H9 (cell line): ENCODE measurements around the gene KLHDC9. TPM values are rescaled to one million over a fixed set of nuclear protein-coding genes. Genes with fewer than 3 reads are reported as not detected.

ENCODE experiments used
- DNase-seq: peaks from one replicate; pipeline ENCODE4 v3.0.0-alpha.2; 2017
- H2AFZ ChIP-seq: one replicate; pipeline ENCODE4 v1.6.1; 2013; ENCODE audit warnings: mild to moderate bottlenecking, low read length, control low read depth, moderate library complexity
- H2AK5ac ChIP-seq: 2 replicates; pipeline ENCODE4 v1.6.1; 2013; ENCODE audit warnings: low read length, control low read depth, mixed read lengths; ENCODE audit not compliant: insufficient read length
- H2BK120ac ChIP-seq: one replicate; pipeline ENCODE4 v1.6.1; 2013; ENCODE audit warnings: low read depth, mild to moderate bottlenecking, low read length, control low read depth, inconsistent platforms; ENCODE audit not compliant: poor library complexity, severe bottlenecking
- H2BK12ac ChIP-seq: 2 replicates; pipeline ENCODE4 v1.6.1; 2013; ENCODE audit warnings: low read length, control low read depth, mixed read lengths, low read depth; ENCODE audit not compliant: insufficient read length
- H2BK15ac ChIP-seq: 2 replicates; pipeline ENCODE4 v1.6.1; 2013; ENCODE audit warnings: low read depth, low read length, control low read depth
- H2BK20ac ChIP-seq: one replicate; pipeline ENCODE4 v1.6.1; 2013; ENCODE audit warnings: low read depth, mild to moderate bottlenecking, low read length, control low read depth, inconsistent platforms; ENCODE audit not compliant: poor library complexity, severe bottlenecking
- H2BK5ac ChIP-seq: 2 replicates; pipeline ENCODE4 v1.6.1; 2013; ENCODE audit warnings: low read length, control low read depth, mixed read lengths; ENCODE audit not compliant: insufficient read length
- H3K14ac ChIP-seq: 2 replicates; pipeline ENCODE4 v1.6.1; 2013; ENCODE audit warnings: low read length, control low read depth; ENCODE audit not compliant: insufficient read depth
- H3K18ac ChIP-seq: 2 replicates; pipeline ENCODE4 v1.6.1; 2013; ENCODE audit warnings: low read depth, mild to moderate bottlenecking, mixed read lengths, low read length, control low read depth; ENCODE audit not compliant: insufficient read length
- H3K23ac ChIP-seq: 2 replicates; pipeline ENCODE4 v1.6.1; 2013; ENCODE audit warnings: low read length, control low read depth, mixed read lengths, low read depth; ENCODE audit not compliant: insufficient read length
- H3K23me2 ChIP-seq: 2 replicates; pipeline ENCODE4 v1.6.1; 2013; ENCODE audit warnings: low read depth, mild to moderate bottlenecking, mixed read lengths, low read length, control low read depth; ENCODE audit not compliant: insufficient read length, poor library complexity, severe bottlenecking
- H3K27ac ChIP-seq: 2 replicates; pipeline ENCODE4 v1.5.1; 2013; ENCODE audit warnings: low read length, control low read depth, mixed read lengths, low read depth; ENCODE audit not compliant: insufficient read length
- H3K27me3 ChIP-seq: 2 replicates; pipeline ENCODE4 v1.6.1; 2013; ENCODE audit warnings: low read length, control low read depth, inconsistent platforms; ENCODE audit not compliant: insufficient read depth
- H3K4ac ChIP-seq: 2 replicates; pipeline ENCODE4 v1.6.1; 2013; ENCODE audit warnings: low read depth, mild to moderate bottlenecking, control low read depth, inconsistent platforms, low read length, moderate library complexity
- H3K4me1 ChIP-seq: 2 replicates; pipeline ENCODE4 v1.6.1; 2013; ENCODE audit warnings: low read length, control low read depth, inconsistent platforms; ENCODE audit not compliant: insufficient read depth
- H3K4me2 ChIP-seq: 2 replicates; pipeline ENCODE4 v1.6.1; 2013; ENCODE audit warnings: low read length, control low read depth, mixed read lengths; ENCODE audit not compliant: insufficient read length, insufficient read depth
- H3K56ac ChIP-seq: 2 replicates; pipeline ENCODE4 v1.6.1; 2013; ENCODE audit warnings: low read depth, mild to moderate bottlenecking, mixed read lengths, low read length, control low read depth; ENCODE audit not compliant: insufficient read length
- H3K79me1 ChIP-seq: 2 replicates; pipeline ENCODE4 v1.6.1; 2013; ENCODE audit warnings: low read depth, mild to moderate bottlenecking, moderate library complexity, low read length, control low read depth, inconsistent platforms; ENCODE audit not compliant: insufficient read depth, poor library complexity, severe bottlenecking
- H3K79me2 ChIP-seq: 2 replicates; pipeline ENCODE4 v1.6.1; 2013; ENCODE audit warnings: low read length, control low read depth, inconsistent platforms; ENCODE audit not compliant: insufficient read depth
- H3K9ac ChIP-seq: 2 replicates; pipeline ENCODE4 v1.6.1; 2013; ENCODE audit warnings: low read length, control low read depth, mixed read lengths; ENCODE audit not compliant: insufficient read length; ENCODE audit errors: extremely low read depth
- H3K9me3 ChIP-seq: one replicate; pipeline ENCODE4 v1.6.1; 2013; ENCODE audit warnings: low read depth, low read length, inconsistent platforms; ENCODE audit not compliant: control insufficient read depth
- H3T11ph ChIP-seq: one replicate; pipeline ENCODE4 v1.6.1; 2013; ENCODE audit warnings: mild to moderate bottlenecking, low read length, control low read depth, inconsistent platforms
- H4K20me1 ChIP-seq: one replicate; pipeline ENCODE4 v1.6.1; 2013; ENCODE audit not compliant: control insufficient read depth, insufficient read length, insufficient read depth
- H4K5ac ChIP-seq: 2 replicates; pipeline ENCODE4 v1.6.1; 2013; ENCODE audit warnings: low read depth, mild to moderate bottlenecking, mixed read lengths, low read length, control low read depth; ENCODE audit not compliant: insufficient read length
- H4K8ac ChIP-seq: replicated peaks from 2 replicates; pipeline ENCODE4 v1.6.1; 2013; ENCODE audit warnings: low read length, control low read depth, mixed read lengths, low read depth; ENCODE audit not compliant: insufficient read length
- H4K91ac ChIP-seq: 2 replicates; pipeline ENCODE4 v1.6.1; 2013; ENCODE audit warnings: low read depth, mild to moderate bottlenecking, moderate library complexity, mixed read lengths, low read length, control low read depth; ENCODE audit not compliant: insufficient read length
- H3K27ac Mint-ChIP-seq, 3 experiments: 2 replicates in 2 of 3; 3 replicates in 1 of 3; pipeline ENCODE4 v1.8.0; 2020 to 2021; ENCODE audit warnings: mixed read lengths in 3 of 3, mild to moderate bottlenecking in 1 of 3, moderate library complexity in 1 of 3
- H3K27me3 Mint-ChIP-seq: 2 replicates; pipeline ENCODE4 v1.8.0; 2021; ENCODE audit warnings: low read depth, mild to moderate bottlenecking, moderate library complexity, mixed read lengths
- H3K36me3 Mint-ChIP-seq, 3 experiments: 2 replicates in 2 of 3; 3 replicates in 1 of 3; pipeline ENCODE4 v1.8.0; 2020 to 2021; ENCODE audit warnings: low read depth in 3 of 3, mixed read lengths in 3 of 3; ENCODE audit not compliant: insufficient read depth in 1 of 3
- H3K4me1 Mint-ChIP-seq, 2 experiments: 2 replicates each; pipeline ENCODE4 v1.8.0; 2020; ENCODE audit warnings: mixed read lengths in 2 of 2
- H3K4me3 Mint-ChIP-seq, 2 experiments: 2 replicates in 1 of 2; 3 replicates in 1 of 2; pipeline ENCODE4 v1.8.0; 2020 to 2021; ENCODE audit warnings: mild to moderate bottlenecking in 2 of 2, mixed read lengths in 2 of 2, moderate library complexity in 1 of 2
- H3K9me3 Mint-ChIP-seq, 2 experiments: 2 replicates in 1 of 2; 3 replicates in 1 of 2; pipeline ENCODE4 v1.8.0; 2020; ENCODE audit warnings: mild to moderate bottlenecking in 2 of 2, mixed read lengths in 2 of 2, moderate library complexity in 1 of 2
- WGBS: extraction: QIAGEN DNeasy Blood & Tissue Kit; methylation state at CpG from one replicate; pipeline ENCODE4 v1.1.7; 2013; ENCODE audit warnings: missing lambda C conversion rate, low lambda C conversion rate, mixed read lengths; ENCODE audit not compliant: insufficient read length; ENCODE audit errors: extremely low coverage; 5-methylcytosine and 5-hydroxymethylcytosine counted together
- total RNA-seq: library from RNA; stranded (reverse); gene quantifications from 2 replicates; pipeline ENCODE4 v1.2.1, GENCODE V29; 2021
- TF ChIP-seq, protein P1 (sequence below): fragments of 200-600 bp; sonication (generic); conservative IDR thresholded peaks from 3 replicates; pipeline ENCODE4 v1.8.0; 2021; ENCODE audit warnings: antibody characterized with exemption, mild to moderate bottlenecking

The KLHDC9 gene
- total RNA-seq, 1 experiment from 2014 or later: 6.6 TPM

GRCh38 chr1:161085165-161085564 is 13.0 kb upstream of the KLHDC9 start:
- H3K9me3 Mint-ChIP-seq: no peaks in the 10 kb centered on the region
- H3K36me3 Mint-ChIP-seq: no peaks in the 10 kb centered on the region
- H2BK120ac ChIP-seq: no peak overlapping the region
- no peak for DNase-seq
- no peaks in the 10 kb centered on the region for H3K27me3 ChIP-seq
- H3K4me2 ChIP-seq: no peak overlapping the region
- no peak overlapping the region for H3K14ac ChIP-seq
- no peaks in the 10 kb centered on the region for H4K20me1 ChIP-seq
- peak overlapping the region in 1 of 3 experiments; percentile 79; a peak in 1 of 7 replicates for H3K27ac Mint-ChIP-seq
- no peaks in the 10 kb centered on the region for H3K23me2 ChIP-seq
- H3K9me3 ChIP-seq: no peaks in the 10 kb centered on the region
- no peak overlapping the region for H2BK20ac ChIP-seq
- no peak overlapping the region for H2AFZ ChIP-seq
- H3K9ac ChIP-seq: no peak overlapping the region
- TF ChIP-seq, protein P1, sequence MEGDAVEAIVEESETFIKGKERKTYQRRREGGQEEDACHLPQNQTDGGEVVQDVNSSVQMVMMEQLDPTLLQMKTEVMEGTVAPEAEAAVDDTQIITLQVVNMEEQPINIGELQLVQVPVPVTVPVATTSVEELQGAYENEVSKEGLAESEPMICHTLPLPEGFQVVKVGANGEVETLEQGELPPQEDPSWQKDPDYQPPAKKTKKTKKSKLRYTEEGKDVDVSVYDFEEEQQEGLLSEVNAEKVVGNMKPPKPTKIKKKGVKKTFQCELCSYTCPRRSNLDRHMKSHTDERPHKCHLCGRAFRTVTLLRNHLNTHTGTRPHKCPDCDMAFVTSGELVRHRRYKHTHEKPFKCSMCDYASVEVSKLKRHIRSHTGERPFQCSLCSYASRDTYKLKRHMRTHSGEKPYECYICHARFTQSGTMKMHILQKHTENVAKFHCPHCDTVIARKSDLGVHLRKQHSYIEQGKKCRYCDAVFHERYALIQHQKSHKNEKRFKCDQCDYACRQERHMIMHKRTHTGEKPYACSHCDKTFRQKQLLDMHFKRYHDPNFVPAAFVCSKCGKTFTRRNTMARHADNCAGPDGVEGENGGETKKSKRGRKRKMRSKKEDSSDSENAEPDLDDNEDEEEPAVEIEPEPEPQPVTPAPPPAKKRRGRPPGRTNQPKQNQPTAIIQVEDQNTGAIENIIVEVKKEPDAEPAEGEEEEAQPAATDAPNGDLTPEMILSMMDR: no peak
- no peaks in the 10 kb centered on the region for H3K79me1 ChIP-seq
- no peak overlapping the region for H2BK12ac ChIP-seq
- H3T11ph ChIP-seq: no peak overlapping the region
- H3K4ac ChIP-seq: no peak overlapping the region
- H2AK5ac ChIP-seq: no peak overlapping the region
- no peak overlapping the region for H4K8ac ChIP-seq
- peaks cover 55 to 56% of the 10 kb centered on the region in 2 experiments for H3K4me1 Mint-ChIP-seq
- no peak overlapping the region for H3K4me3 Mint-ChIP-seq
- no CpG with 5 or more reads among the region's 2 CpGs for WGBS
- H3K27me3 Mint-ChIP-seq: no peaks in the 10 kb centered on the region
- H3K23ac ChIP-seq: no peak overlapping the region
- H3K27ac ChIP-seq: no peak overlapping the region
- H3K56ac ChIP-seq: no peak overlapping the region
- H2BK5ac ChIP-seq: no peak overlapping the region
- no peak overlapping the region for H4K5ac ChIP-seq
- no peak overlapping the region for H2BK15ac ChIP-seq
- H4K91ac ChIP-seq: no peak overlapping the region
- H3K18ac ChIP-seq: no peak overlapping the region
- no peaks in the 10 kb centered on the region for H3K79me2 ChIP-seq
- no peaks in the 10 kb centered on the region for H3K4me1 ChIP-seq
